GM18907 (cell line): ENCODE measurements around the gene SPPL2B.
"Not testable (repeated sequence)": the region's sequence is repeated elsewhere in the genome, so short reads cannot be mapped to it uniquely, and the experiment has no call there.

Source experiments
- ATAC-seq: cut with Tn5 transposase; IDR thresholded peaks from one replicate; pipeline ENCODE4 v1.9.1; 2021; ENCODE audit warnings: mild to moderate bottlenecking, moderate library complexity; ENCODE audit not compliant: unreplicated experiment

The SPPL2B gene

DNA sequence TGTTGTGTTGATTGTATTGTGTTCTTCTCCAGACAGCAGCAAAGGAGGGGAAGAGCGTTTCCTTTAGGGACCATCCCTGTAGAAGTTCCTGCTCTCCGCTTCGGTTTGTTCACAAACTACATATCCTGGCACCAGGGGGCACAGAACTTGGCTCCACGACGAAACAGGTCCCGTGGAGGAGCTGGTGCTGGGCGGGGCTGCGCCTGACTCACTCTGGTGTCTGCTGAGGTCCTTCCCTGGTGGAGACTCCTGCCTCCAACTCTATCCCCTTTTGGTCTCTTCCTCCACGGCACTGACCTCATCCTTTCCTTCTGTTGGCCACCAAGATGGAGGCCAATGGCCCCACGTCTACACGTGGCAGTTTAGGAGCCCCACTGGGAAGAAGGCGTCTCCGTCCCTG lies 46.3 kb downstream of the SPPL2B start:
- no peak for ATAC-seq

DNA sequence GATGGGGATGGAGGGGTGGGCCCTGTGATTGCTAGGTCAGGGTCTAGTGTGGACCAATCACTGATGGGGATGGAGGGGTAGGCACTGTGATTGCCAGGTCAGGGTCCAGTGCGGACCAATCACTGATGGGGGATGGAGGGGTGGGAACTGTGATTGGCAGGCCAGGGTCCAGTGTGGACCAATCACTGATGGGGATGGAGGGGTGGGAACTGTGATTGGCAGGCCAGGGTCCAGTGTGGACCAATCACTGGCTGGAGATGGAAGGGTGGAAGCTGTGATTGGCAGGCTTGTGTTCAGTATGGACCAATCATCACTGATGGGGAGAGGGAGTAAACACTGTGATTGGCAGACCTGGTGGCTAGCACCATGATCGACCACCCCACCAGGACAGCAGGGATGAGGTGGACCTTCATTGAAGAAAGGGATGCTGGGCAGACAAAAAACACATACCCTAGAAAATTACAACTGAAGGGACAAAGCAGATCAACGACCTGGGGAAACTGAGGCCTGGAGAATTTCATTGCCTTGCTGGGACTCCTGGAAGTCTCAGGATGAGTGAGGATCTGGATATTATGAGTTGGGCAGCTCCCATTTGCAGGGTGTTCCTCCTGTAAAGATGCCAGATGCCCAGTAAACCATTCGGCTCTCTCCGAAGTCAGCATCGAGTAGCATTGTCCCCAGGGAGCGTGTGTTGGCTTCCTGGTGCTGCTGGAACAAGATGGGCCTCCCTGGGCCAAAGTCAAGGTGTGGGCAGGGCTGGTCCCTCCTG lies 47.1 kb downstream of the SPPL2B start:
- no peak for ATAC-seq

- ATAC-seq, result no peak
Observed at GRCh38 chr19:2376784-2377519, 48.5 kb downstream of the SPPL2B start.

GRCh38 chr19:2380567-2380966 lies 52.1 kb downstream of the SPPL2B start:
- ATAC-seq, result no peak

DNA sequence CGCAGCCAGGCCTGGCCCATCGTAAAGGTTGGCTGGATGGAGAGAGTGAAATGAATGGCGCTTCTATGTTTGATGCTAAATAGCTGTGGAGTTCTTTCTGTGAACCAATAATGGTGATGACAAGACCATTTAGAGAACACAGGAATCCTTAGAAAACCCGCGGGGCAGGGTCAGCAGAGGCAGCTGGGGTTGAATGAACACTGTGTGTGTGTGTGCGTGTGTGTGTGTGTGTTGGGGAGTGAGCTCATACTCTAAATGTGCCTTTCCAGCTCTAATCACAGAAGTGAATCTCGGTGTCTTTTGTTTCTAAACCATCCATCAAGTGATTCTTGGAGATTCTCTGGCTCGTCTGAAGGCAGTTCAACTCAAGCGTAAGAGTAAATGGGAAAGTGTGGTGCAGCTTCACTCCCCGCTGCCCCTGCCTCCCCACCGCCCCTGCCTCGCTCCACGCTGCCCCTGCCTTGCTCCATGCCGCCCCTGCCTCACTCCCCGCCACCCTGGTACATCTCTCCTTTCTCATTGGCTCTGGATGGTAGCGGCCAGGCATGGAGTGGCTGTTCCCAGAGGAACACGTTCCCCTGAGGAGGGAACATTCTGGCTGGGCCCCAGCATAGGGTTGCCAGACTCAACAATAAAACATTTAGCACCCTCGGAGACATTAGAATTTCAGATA lies 52.8 kb downstream of the SPPL2B start:
- no peak for ATAC-seq

DNA sequence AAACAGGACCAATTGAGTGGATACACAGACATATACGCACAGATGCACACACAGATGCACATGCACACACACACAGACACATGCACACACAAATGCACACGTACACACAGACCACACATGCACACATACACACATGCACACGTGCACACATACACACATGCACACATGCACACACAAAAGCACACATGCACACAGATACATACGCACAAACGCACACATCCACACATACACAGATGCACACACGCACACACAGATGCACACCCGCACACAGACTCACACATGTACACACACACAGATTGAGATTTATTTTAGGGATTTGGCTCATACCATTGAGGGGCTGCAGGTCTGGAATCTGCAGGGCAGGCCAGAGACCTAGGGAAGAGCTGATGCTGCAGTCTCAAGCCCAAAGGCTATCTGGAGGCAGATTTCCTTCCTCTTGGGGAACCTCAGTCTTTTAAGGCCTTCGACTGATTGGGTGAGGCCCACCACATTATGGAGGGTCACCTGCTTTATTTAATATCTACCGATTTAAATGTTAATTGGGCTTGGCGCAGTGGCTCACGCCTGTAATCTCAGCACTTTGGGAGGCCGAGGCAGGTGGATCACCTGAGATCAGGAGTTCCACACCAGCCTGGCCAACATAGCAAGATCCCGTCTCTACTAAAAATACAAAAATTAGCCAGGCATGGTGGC lies 54.2 kb downstream of the SPPL2B start:
- no peak for ATAC-seq

- no peak for ATAC-seq
Observed at GRCh38 chr19:2385053-2385721, 56.7 kb downstream of the SPPL2B start.

GRCh38 chr19:2387367-2388288 lies 59.1 kb downstream of the SPPL2B start:
- ATAC-seq, result no peak

GRCh38 chr19:2389594-2389993 lies 61.1 kb downstream of the SPPL2B start:
- no peak for ATAC-seq

- no peak for ATAC-seq
Observed at GRCh38 chr19:2391118-2391725, 62.7 kb downstream of the SPPL2B start.

GRCh38 chr19:2392366-2392765 lies 63.9 kb downstream of the SPPL2B start:
- ATAC-seq, result no peak

DNA sequence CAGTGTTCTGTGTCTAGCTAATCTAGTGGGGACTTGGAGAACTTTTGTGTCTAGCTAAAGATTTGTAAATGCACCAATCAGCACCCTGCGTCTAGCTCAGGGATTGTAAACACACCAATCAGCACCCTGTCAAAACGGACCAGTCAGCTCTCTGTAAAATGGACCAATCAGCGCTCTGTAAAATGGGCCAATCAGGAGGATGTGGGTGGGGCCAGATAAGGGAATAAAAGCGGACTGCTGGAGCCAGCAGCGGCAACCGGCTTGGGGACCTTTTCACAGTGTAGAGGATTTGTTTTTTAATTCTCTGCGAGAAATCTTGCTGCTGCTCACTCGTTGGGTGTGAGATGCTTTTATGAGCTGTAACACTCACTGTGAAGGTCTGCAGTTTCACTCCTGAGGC lies 64.4 kb downstream of the SPPL2B start:
- not testable (repeated sequence) for ATAC-seq

- no peak for ATAC-seq
Observed at GRCh38 chr19:2394054-2394441, 65.6 kb downstream of the SPPL2B start.

DNA sequence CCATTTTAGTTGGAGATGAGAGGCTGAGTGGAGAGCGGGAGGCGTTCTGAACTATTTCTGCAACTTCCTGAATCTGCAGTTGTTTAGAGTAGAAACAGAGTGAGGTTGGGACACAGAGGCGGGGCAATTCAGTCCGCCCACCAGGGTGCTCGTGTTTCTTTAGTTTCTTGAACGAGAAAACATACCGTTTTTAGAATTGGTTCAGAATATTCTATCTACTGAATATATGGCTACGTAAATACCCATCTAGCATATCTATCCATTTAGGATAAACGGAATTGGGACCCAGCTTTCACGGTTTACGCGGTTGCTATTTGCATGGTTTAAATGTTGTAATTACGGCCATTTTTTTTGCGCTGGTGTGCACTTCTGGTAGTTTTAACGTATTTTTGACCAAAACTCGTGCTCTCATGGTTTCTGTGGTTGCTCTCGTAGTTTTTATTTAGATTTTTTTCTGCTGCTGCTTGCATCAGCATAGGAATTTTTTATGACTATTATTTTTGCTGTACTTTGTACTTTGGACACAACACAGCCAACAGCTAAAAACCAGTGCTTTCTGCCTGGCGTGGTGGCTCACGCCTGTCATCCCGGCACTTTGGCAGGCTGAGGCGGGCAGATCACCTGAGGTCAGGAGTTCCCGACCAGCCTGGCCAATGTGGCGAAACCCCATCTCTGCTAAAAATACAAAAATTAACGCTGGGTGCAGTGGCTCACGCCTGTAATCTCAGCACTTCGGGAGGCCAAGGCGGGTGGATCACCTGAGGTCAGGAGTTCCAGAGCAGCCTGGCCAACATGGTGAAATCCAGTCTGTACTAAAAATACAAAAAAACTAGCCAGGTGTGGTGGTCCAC lies 66.2 kb downstream of the SPPL2B start:
- ATAC-seq, result no peak

DNA sequence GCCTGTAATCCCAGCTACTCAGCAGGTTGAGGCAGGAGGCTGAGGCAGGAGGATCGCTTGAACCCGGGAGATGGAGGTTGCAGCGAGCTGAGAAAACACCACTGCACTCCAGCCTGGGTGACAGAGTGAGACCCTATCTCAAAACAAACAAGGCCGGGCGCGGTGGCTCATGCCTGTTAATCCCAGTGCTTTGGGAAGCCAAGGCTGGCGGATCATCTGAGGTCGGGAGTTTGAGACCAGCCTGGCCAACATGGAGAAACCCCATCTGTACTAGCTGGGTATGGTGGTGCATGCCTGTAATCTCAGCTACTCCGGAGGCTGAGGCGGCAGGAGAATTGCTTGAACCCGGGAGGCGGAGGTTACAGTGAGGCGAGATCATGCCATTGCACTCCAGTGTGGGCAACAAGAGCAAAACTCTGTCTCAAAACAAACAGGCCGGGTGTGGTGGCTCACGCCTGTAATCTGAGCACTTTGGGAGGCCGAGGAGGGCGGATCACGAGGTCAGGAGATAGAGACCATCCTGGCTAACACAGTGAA lies 66.9 kb downstream of the SPPL2B start:
- not testable (repeated sequence) for ATAC-seq

DNA sequence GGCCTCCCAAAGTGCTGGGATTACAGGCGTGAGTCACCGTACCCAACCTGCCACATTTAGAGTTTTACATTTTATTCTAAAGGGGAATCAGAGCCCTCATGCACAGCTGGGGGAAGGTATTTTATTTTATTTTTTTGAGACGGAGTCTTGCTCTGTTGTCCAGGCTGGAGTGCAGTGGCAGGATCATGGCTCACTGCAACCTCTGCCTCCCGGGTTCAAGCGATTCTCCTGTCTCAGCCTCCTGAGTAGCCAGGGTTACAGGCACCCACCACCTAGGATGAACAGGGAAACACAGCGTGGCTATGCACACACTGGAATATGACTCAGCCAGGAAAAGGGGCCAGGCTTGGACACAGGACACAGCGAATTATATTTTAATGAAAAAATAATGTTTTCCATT lies 68.7 kb downstream of the SPPL2B start:
- ATAC-seq, result not testable (repeated sequence)

DNA sequence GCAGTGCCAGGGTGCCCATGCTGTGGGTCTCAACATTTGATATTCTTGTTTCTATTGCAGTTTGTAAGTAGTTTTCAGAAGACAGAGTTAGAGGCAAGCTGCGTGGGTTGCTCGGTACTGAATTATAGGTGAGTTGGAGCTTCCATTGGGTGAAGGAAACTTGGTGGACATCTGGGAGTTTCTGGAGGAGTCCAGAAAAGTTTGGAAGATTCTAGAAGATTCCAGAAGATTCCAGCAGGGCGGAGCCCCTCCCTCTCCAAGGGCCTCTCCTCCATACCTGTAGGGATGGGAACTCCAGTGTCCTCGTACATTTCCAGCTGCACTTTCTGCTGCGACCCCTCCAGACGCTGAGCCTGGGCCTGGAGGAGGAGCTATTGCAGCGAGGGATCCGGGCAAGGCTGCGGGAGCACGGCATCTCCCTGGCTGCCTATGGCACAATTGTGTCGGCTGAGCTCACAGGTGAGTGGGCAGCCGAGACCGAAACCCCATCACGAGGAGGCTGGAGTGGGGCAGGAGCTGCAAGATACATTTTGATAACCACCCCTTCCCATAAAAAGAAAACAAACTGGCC lies 70.3 kb downstream of the SPPL2B start:
- no peak for ATAC-seq

- no peak for ATAC-seq
Observed at GRCh38 chr19:2399582-2399981, 71.1 kb downstream of the SPPL2B start.
